ENCODE data around the gene LTN1. TPM values are rescaled to one million over a fixed set of nuclear protein-coding genes. Genes with fewer than 3 reads are reported as not detected.

LTN1 gene
- polyA plus RNA-seq, 1 experiment, result 6.2 TPM

GRCh38 chr21:28900481-28900880 lies 92.2 kb downstream of the LTN1 start:
- TF ChIP-seq, protein P1, sequence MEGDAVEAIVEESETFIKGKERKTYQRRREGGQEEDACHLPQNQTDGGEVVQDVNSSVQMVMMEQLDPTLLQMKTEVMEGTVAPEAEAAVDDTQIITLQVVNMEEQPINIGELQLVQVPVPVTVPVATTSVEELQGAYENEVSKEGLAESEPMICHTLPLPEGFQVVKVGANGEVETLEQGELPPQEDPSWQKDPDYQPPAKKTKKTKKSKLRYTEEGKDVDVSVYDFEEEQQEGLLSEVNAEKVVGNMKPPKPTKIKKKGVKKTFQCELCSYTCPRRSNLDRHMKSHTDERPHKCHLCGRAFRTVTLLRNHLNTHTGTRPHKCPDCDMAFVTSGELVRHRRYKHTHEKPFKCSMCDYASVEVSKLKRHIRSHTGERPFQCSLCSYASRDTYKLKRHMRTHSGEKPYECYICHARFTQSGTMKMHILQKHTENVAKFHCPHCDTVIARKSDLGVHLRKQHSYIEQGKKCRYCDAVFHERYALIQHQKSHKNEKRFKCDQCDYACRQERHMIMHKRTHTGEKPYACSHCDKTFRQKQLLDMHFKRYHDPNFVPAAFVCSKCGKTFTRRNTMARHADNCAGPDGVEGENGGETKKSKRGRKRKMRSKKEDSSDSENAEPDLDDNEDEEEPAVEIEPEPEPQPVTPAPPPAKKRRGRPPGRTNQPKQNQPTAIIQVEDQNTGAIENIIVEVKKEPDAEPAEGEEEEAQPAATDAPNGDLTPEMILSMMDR (IDR thresholded peaks at IDR 0.05; ENCODE audit: insufficient read depth, low read depth, low read length), result no peak
- POLR2A ChIA-PET, result no interaction called here

GRCh38 chr21:28899744-28900143 lies 92.9 kb downstream of the LTN1 start:
- POLR2A ChIA-PET, result no interaction called here
- Histone ChIP-seq H3K27me3 (ENCODE audit: control insufficient read depth, insufficient read depth, low read length) (no peaks in the 10 kb centered on the region), H3K36me3 (ENCODE audit: control insufficient read depth, insufficient read depth, low read length) (no peaks in the 10 kb centered on the region), H3K4me3 (ENCODE audit: low read depth, low read length) (no peak overlapping the region)
- TF ChIP-seq, protein P1 (IDR thresholded peaks at IDR 0.05; ENCODE audit: insufficient read depth, low read depth, low read length), result no peak
- DNase-seq (ENCODE audit: low read depth), result no peak
- CTCF ChIA-PET, result interaction anchor here (1.2 kb wide), 1 partner anchor 29 kb away, joined by 3 read pairs; no protein-coding TSS in a partner anchor

More at GRCh38 chr21:28900481-28900880, 92.2 kb downstream of the LTN1 start:
- H3K36me3 ChIP-seq (ENCODE audit: control insufficient read depth, insufficient read depth, low read length), result no peaks in the 10 kb centered on the region
- CTCF ChIA-PET, result no interaction called here
- no peak overlapping the region for H3K4me3 ChIP-seq (ENCODE audit: low read depth, low read length)
- DNase-seq (ENCODE audit: low read depth), result no peak
- no peaks in the 10 kb centered on the region for H3K27me3 ChIP-seq (ENCODE audit: control insufficient read depth, insufficient read depth, low read length)

DNA sequence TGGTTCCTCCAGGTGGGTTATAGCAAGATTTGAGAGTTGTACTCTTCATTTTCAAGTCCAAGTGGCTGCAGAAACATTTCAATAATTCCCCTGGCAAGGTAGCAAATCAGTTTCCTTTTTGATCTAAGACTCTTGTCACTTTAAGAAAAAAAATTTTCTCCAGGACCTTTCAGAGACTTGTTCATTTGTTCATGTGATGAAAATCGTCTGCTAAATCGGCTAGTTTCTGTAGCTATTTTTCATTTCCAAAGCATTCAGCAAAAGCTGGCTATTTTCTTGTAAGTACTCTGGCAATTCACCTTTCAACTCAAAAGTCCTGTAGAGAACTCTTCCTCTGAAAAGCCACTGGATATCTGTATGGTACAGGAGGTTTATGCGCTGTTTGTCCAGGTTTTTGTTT lies 93.5 kb downstream of the LTN1 start:
- TF ChIP-seq, protein P1 (IDR thresholded peaks at IDR 0.05; ENCODE audit: insufficient read depth, low read depth, low read length), result no peak
- ChIA-PET CTCF (interaction anchor here (1.2 kb wide), 1 partner anchor 29 kb away, joined by 3 read pairs; no protein-coding TSS in a partner anchor), POLR2A (no interaction called here)
- DNase-seq (ENCODE audit: low read depth), result no peak
- H3K27me3 ChIP-seq (ENCODE audit: control insufficient read depth, insufficient read depth, low read length), result no peaks in the 10 kb centered on the region
- no peak overlapping the region for H3K4me3 ChIP-seq (ENCODE audit: low read depth, low read length)
- H3K36me3 ChIP-seq (ENCODE audit: control insufficient read depth, insufficient read depth, low read length), result no peaks in the 10 kb centered on the region

DNA sequence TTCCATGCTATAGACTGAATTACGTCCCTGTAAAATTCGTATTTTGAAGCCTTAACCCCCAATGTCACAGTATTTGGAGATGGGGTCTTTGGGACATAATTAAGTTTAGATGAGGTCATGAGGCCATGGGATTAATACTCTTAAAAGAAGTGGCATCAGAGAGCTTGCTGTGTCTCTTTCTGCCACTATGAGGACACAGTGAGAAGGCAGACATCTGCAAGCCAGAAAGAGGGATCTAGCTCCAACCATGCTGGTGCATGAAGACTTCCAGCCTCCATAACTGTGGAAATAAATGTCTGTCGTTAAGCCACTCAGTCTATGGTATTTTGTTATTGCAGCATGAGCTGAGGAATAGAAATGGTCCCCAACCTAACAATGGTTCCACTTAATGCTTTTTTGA lies 99.0 kb downstream of the LTN1 start:
- H3K27me3 ChIP-seq (ENCODE audit: control insufficient read depth, insufficient read depth, low read length), result peaks cover 2% of the 10 kb centered on the region; the same call in 1 of the 2 replicates
- TF ChIP-seq, protein P1 (IDR thresholded peaks at IDR 0.05; ENCODE audit: insufficient read depth, low read depth, low read length), result no peak
- DNase-seq (ENCODE audit: low read depth), result no peak
- H3K36me3 ChIP-seq (ENCODE audit: control insufficient read depth, insufficient read depth, low read length), result no peaks in the 10 kb centered on the region
- POLR2A ChIA-PET, result no interaction called here
- H3K4me3 ChIP-seq (ENCODE audit: low read depth, low read length), result no peak overlapping the region
- CTCF ChIA-PET, result interaction anchor here (1.1 kb wide), 1 partner anchor 9 kb away, joined by 3 read pairs; no protein-coding TSS in a partner anchor

GRCh38 chr21:28892199-28893111 lies 100.2 kb downstream of the LTN1 start:
- no peak overlapping the region for H3K4me3 ChIP-seq (ENCODE audit: low read depth, low read length)
- ChIA-PET POLR2A (no interaction called here), CTCF (interaction anchor here (1.1 kb wide), 1 partner anchor 8 kb away, joined by 3 read pairs; no protein-coding TSS in a partner anchor)
- no peaks in the 10 kb centered on the region for H3K36me3 ChIP-seq (ENCODE audit: control insufficient read depth, insufficient read depth, low read length)
- H3K27me3 ChIP-seq (ENCODE audit: control insufficient read depth, insufficient read depth, low read length), result peaks cover 2% of the 10 kb centered on the region; the same call in 1 of the 2 replicates
- DNase-seq (ENCODE audit: low read depth), result no peak
- TF ChIP-seq, protein P1 (IDR thresholded peaks at IDR 0.05; ENCODE audit: insufficient read depth, low read depth, low read length), result no peak
